ENCODE data around the gene ITPRIP. TPM values are rescaled to one million over a fixed set of nuclear protein-coding genes. Genes with fewer than 3 reads are reported as not detected.

The ITPRIP gene
- total RNA-seq, 1 donor from 2014 or later: 37.0 TPM

- DNase-seq: no peak
- ATAC-seq: no peak
- peak; percentile 29 for TF ChIP-seq CTCF (IDR thresholded peaks at IDR 0.05)
- Histone ChIP-seq H3K9me3 (no peaks in the 10 kb centered on the region), H3K27ac (no peak overlapping the region), H3K27me3 (ENCODE audit: low read depth) (no peaks in the 10 kb centered on the region), H3K36me3 (no peaks in the 10 kb centered on the region), H3K4me1 (peaks cover 35% of the 10 kb centered on the region), H3K4me3 (no peak overlapping the region)
- intact Hi-C loops (cut with DNase I): no loop called here
Measured at GRCh38 chr10:104297697-104298660, 40.3 kb downstream of the ITPRIP start.

- Histone ChIP-seq H3K36me3 (no peaks in the 10 kb centered on the region), H3K27ac (no peak overlapping the region), H3K9me3 (no peaks in the 10 kb centered on the region), H3K4me3 (no peak overlapping the region), H3K4me1 (peaks cover 33% of the 10 kb centered on the region), H3K27me3 (ENCODE audit: low read depth) (no peaks in the 10 kb centered on the region)
- DNase-seq (no peak), ATAC-seq (no peak)
- intact Hi-C loops (cut with DNase I): no loop called here
- no peak for TF ChIP-seq CTCF (IDR thresholded peaks at IDR 0.05)
Measured at GRCh38 chr10:104296687-104297436, 41.4 kb downstream of the ITPRIP start.

- Histone ChIP-seq H3K4me3 (no peak overlapping the region), H3K27ac (no peak overlapping the region), H3K36me3 (no peaks in the 10 kb centered on the region), H3K4me1 (peaks cover 9% of the 10 kb centered on the region), H3K27me3 (ENCODE audit: low read depth) (no peaks in the 10 kb centered on the region), H3K9me3 (no peaks in the 10 kb centered on the region)
- intact Hi-C loops (cut with DNase I): loop anchor here (5.0 kb wide), 1 partner anchor 58 kb away; the partner anchor contains the start of gene CFAP58
- ATAC-seq (no peak), DNase-seq (no peak)
- TF ChIP-seq CTCF (IDR thresholded peaks at IDR 0.05): no peak
Measured at GRCh38 chr10:104293781-104294321, 44.4 kb downstream of the ITPRIP start.

- no peaks in the 10 kb centered on the region for H3K36me3 ChIP-seq
- no peak overlapping the region for H3K4me3 ChIP-seq
- H3K9me3 ChIP-seq: no peaks in the 10 kb centered on the region
- no peaks in the 10 kb centered on the region for H3K27me3 ChIP-seq (ENCODE audit: low read depth)
- no peak for TF ChIP-seq CTCF (IDR thresholded peaks at IDR 0.05)
- H3K4me1 ChIP-seq: peaks cover 4% of the 10 kb centered on the region
- no peak overlapping the region for H3K27ac ChIP-seq
- intact Hi-C loops (cut with DNase I): loop anchor here (5.0 kb wide), 1 partner anchor 59 kb away; the partner anchor contains the start of gene CFAP58
- DNase-seq (no peak), ATAC-seq (no peak)
Measured at GRCh38 chr10:104293011-104293410, 45.3 kb downstream of the ITPRIP start.

- peak; percentile 95 for DNase-seq
- TF ChIP-seq CTCF (IDR thresholded peaks at IDR 0.05): peak; percentile 100
- no peaks in the 10 kb centered on the region for H3K9me3 ChIP-seq
- no peak overlapping the region for H3K27ac ChIP-seq
- no peak overlapping the region for H3K4me3 ChIP-seq
- H3K4me1 ChIP-seq: no peaks in the 10 kb centered on the region
- peak; percentile 98 to 99 for ATAC-seq
- no peaks in the 10 kb centered on the region for H3K36me3 ChIP-seq
- no peaks in the 10 kb centered on the region for H3K27me3 ChIP-seq (ENCODE audit: low read depth)
- intact Hi-C loops (cut with DNase I): loop anchor here (5.0 kb wide), 1 partner anchor 61 kb away; the partner anchor contains the start of gene CFAP58
Measured at GRCh38 chr10:104291439-104291951, 46.8 kb downstream of the ITPRIP start.
